Stimulated activated CD4-positive, alpha-beta T cell treated with anti-CD3 and anti-CD28 coated beads, Interleukin-1b, Interleukin-23, amount 100 ng/mL, for 48 hours (primary cell): ENCODE data around the gene PHACTR1.

Experiments used
- DNase-seq: peaks from one replicate; pipeline ENCODE4 v3.0.0-alpha.2; 2020

The PHACTR1 gene

GRCh38 chr6:12865117-12865516 is 148.6 kb downstream of the PHACTR1 start:
- DNase-seq = no peak

- no peak for DNase-seq
Measured at GRCh38 chr6:12865671-12866181, 149.2 kb downstream of the PHACTR1 start.

- DNase-seq = no peak
Measured at GRCh38 chr6:12866422-12867029, 150.0 kb downstream of the PHACTR1 start.

GRCh38 chr6:12869816-12870432 is 153.4 kb downstream of the PHACTR1 start:
- DNase-seq = no peak

- no peak for DNase-seq
Measured at GRCh38 chr6:12873691-12874090, 157.1 kb downstream of the PHACTR1 start.

- no peak for DNase-seq
Measured at GRCh38 chr6:12875051-12875450, 158.5 kb downstream of the PHACTR1 start.

- DNase-seq = no peak
Measured at GRCh38 chr6:12878741-12879140, 162.2 kb downstream of the PHACTR1 start.

GRCh38 chr6:12882761-12883290 is 166.3 kb downstream of the PHACTR1 start:
- DNase-seq = no peak

GRCh38 chr6:12884983-12885382 is 168.4 kb downstream of the PHACTR1 start:
- no peak for DNase-seq

GRCh38 chr6:12886961-12887775 is 170.6 kb downstream of the PHACTR1 start:
- no peak for DNase-seq

GRCh38 chr6:12890171-12890790 is 173.7 kb downstream of the PHACTR1 start:
- DNase-seq = peak; percentile 12

- no peak for DNase-seq
Measured at GRCh38 chr6:12891595-12891994, 175.0 kb downstream of the PHACTR1 start.

- DNase-seq = no peak
Measured at GRCh38 chr6:12892151-12892550, 175.6 kb downstream of the PHACTR1 start.

GRCh38 chr6:12893036-12893435 is 176.5 kb downstream of the PHACTR1 start:
- no peak for DNase-seq

- no peak for DNase-seq
Measured at GRCh38 chr6:12895721-12896120, 179.2 kb downstream of the PHACTR1 start.

GRCh38 chr6:12896208-12896733 is 179.7 kb downstream of the PHACTR1 start:
- no peak for DNase-seq

- DNase-seq = no peak
Measured at GRCh38 chr6:12898603-12899002, 182.0 kb downstream of the PHACTR1 start.

GRCh38 chr6:12899046-12899833 is 182.7 kb downstream of the PHACTR1 start:
- no peak for DNase-seq

- DNase-seq = no peak
Measured at GRCh38 chr6:12903246-12903645, 186.7 kb downstream of the PHACTR1 start.

GRCh38 chr6:12909833-12910232 is 193.3 kb downstream of the PHACTR1 start:
- no peak for DNase-seq

- DNase-seq = no peak
Measured at GRCh38 chr6:12911427-12911826, 194.9 kb downstream of the PHACTR1 start.

GRCh38 chr6:12913201-12913600 is 196.6 kb downstream of the PHACTR1 start:
- no peak for DNase-seq
